Thoracic aorta (tissue), 2 donors: ENCODE data around the gene USP6NL. TPM values are rescaled to one million over a fixed set of nuclear protein-coding genes. Genes with fewer than 3 reads are reported as not detected.

Source experiments
- ATAC-seq: fragments of 150-250 bp; one replicate; pipeline ENCODE4 v1.8.0; 2017; ENCODE audit warnings: low read depth; ENCODE audit not compliant: insufficient number of reproducible peaks, low FRiP score
- DNase-seq: peaks from one replicate; pipeline ENCODE4 v3.0.0-alpha.2; 2020; ENCODE audit warnings: low spot score
- H3K27ac ChIP-seq, 2 donors: fragments of 200-600 bp; sonication (generic); 1 replicate in 1 of 2; 2 replicates in 1 of 2; pipeline ENCODE4 v1.5.1; 2016; ENCODE audit warnings: mild to moderate bottlenecking in 2 of 2, moderate library complexity in 2 of 2
- H3K27me3 ChIP-seq: fragments of 200-600 bp; sonication (generic); replicated peaks from 2 replicates; pipeline ENCODE4 v1.6.0; 2016; ENCODE audit warnings: mild to moderate bottlenecking; ENCODE audit not compliant: insufficient read depth
- H3K36me3 ChIP-seq: fragments of 200-600 bp; sonication (generic); one replicate; pipeline ENCODE4 v1.5.1; 2016
- H3K4me1 ChIP-seq, 2 donors: fragments of 200-600 bp; sonication (generic); 1 replicate in 1 of 2; 2 replicates in 1 of 2; pipeline versions ENCODE4 v1.5.1 to v1.6.0; 2016; ENCODE audit warnings: low read depth in 2 of 2, mild to moderate bottlenecking in 1 of 2; ENCODE audit not compliant: control insufficient read depth in 1 of 2
- H3K4me3 ChIP-seq: fragments of 200-600 bp; sonication (generic); 2 replicates; pipeline ENCODE4 v1.5.1; 2016; ENCODE audit warnings: mild to moderate bottlenecking
- H3K9me3 ChIP-seq: fragments of 200-600 bp; sonication (generic); 2 replicates; pipeline ENCODE4 v1.5.1; 2016
- CTCF ChIP-seq: fragments of 200-600 bp; sonication (generic); IDR thresholded peaks from one replicate; pipeline ENCODE4 v1.5.1; 2019; ENCODE audit warnings: antibody characterized with exemption
- total RNA-seq, 2 donors: library from RNA; depleted of rRNA; stranded (reverse); fragments of >200 nt; gene quantifications; one replicate each; pipeline versions ENCODE4 v1.1.0 to v1.2.3, GENCODE V29; 2016

The USP6NL gene
- total RNA-seq, 2 donors from 2014 or later: 9.5 to 15.0 TPM

- no peak for TF ChIP-seq CTCF
These were observed 53.5 kb downstream of the USP6NL start for GRCh38 chr10:11557967-11558366.

GRCh38 chr10:11557513-11557912 lies 53.9 kb downstream of the USP6NL start:
- Histone ChIP-seq H3K4me3 (no peak overlapping the region), H3K27ac (no peak overlapping the region), H3K9me3 (no peaks in the 10 kb centered on the region), H3K4me1 (no peaks in the 10 kb centered on the region), H3K36me3 (no peaks in the 10 kb centered on the region), H3K27me3 (no peaks in the 10 kb centered on the region)
- ATAC-seq: no peak
- no peak for DNase-seq
- TF ChIP-seq CTCF: no peak

More at GRCh38 chr10:11557967-11558366, 53.5 kb downstream of the USP6NL start:
- ATAC-seq (no peak), DNase-seq (no peak)
- Histone ChIP-seq H3K27me3 (no peaks in the 10 kb centered on the region), H3K4me3 (no peak overlapping the region), H3K36me3 (no peaks in the 10 kb centered on the region), H3K4me1 (no peaks in the 10 kb centered on the region), H3K9me3 (no peaks in the 10 kb centered on the region), H3K27ac (no peak overlapping the region)

DNA sequence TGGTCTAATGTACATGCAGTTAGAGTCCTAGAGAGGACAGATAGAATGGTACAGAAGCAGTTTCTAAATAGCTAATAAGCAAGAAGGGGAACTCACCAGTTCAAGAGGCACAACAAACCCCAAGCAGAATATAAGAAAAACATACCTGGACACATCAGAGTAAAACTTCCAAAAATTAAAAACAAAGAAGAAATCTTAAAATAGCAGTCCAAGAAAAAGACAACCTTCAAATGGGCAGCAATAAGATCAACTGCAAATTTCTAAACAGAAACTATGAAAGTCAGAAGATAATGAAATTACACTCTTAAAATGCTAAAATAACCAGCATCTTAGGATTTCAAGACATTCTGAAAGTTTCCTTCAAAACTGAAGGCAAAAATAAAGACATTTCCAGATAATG lies 55.9 kb downstream of the USP6NL start:
- ATAC-seq: no peak

DNA sequence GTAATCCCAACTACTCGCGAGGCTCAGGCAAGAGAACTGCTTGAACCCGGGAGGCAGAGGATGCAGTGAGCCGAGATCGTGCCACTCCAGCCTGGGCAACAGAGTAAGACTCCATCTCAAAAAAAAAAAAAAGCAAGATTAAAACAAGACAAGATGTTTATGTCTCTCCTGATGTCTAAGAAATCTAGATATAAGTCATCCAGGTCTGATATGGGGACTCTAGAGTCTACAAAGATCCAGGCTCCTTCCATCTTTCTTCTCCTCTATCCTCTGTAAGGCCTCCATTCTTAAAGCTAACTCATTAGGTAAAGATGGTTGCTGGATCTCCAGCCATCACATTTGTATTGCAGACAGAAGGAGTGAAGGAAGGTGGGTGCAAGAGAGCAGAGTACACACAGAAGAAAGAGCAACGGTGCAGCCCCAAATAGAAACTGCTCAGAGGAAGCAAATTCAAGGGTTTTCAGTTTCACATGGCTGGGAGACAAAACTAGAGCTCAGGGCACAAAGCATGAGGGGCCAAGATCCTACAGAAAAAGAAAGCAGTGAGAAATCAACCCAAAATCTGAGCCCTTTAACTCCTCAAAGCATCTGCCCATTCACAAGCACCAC lies 57.6 kb downstream of the USP6NL start:
- H3K27me3 ChIP-seq: no peaks in the 10 kb centered on the region
- TF ChIP-seq CTCF: no peak
- no peaks in the 10 kb centered on the region for H3K36me3 ChIP-seq
- H3K4me1 ChIP-seq: peaks cover 0 to 3% of the 10 kb centered on the region in 2 donors
- H3K27ac ChIP-seq: no peak overlapping the region
- DNase-seq (no peak), ATAC-seq (no peak)
- H3K9me3 ChIP-seq: no peaks in the 10 kb centered on the region
- no peak overlapping the region for H3K4me3 ChIP-seq

More for the DNA sequence above, 55.9 kb downstream of the USP6NL start:
- Histone ChIP-seq H3K4me1 (peaks cover 0 to 3% of the 10 kb centered on the region in 2 donors), H3K36me3 (no peaks in the 10 kb centered on the region), H3K27ac (no peak overlapping the region), H3K9me3 (no peaks in the 10 kb centered on the region), H3K4me3 (no peak overlapping the region), H3K27me3 (no peaks in the 10 kb centered on the region)
- TF ChIP-seq CTCF: no peak
- no peak for DNase-seq

GRCh38 chr10:11551916-11552602 lies 59.4 kb downstream of the USP6NL start:
- TF ChIP-seq CTCF: no peak
- DNase-seq (no peak), ATAC-seq (no peak)
- no peak overlapping the region for H3K27ac ChIP-seq
- H3K27me3 ChIP-seq: no peaks in the 10 kb centered on the region
- H3K36me3 ChIP-seq: no peaks in the 10 kb centered on the region
- no peaks in the 10 kb centered on the region for H3K9me3 ChIP-seq
- H3K4me1 ChIP-seq: peaks cover 0 to 3% of the 10 kb centered on the region in 2 donors
- H3K4me3 ChIP-seq: no peak overlapping the region
